Measurements from ENCODE around the gene PLG.
A peak's percentile ranks its signal among the peaks of the same experiment; 100 is the strongest.

The PLG gene

GRCh38 chr6:160714731-160715316 is 12.8 kb downstream of the PLG start:
- DNase-seq (ENCODE audit: low read depth) = peak; percentile 8
- TF ChIP-seq CTCF (IDR thresholded peaks at IDR 0.05; ENCODE audit: control insufficient read depth, insufficient read depth, low read depth, low read length, missing control alignments) = no peak
- no peak overlapping the region for H3K4me3 ChIP-seq (ENCODE audit: control insufficient read depth, low read depth, low read length)

DNA sequence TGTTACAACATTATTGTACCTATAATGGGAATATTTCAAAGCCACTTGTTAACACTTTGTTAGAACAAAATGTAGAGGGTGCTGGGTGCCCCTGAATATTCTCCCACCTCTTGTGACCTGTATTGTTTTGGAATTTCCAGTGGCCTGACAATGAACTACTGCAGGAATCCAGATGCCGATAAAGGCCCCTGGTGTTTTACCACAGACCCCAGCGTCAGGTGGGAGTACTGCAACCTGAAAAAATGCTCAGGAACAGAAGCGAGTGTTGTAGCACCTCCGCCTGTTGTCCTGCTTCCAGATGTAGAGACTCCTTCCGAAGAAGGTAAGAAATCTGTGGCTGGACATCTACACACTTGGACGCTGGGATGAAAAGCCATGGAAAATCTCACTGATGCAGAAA is 28.9 kb downstream of the PLG start:
- TF ChIP-seq CTCF (IDR thresholded peaks at IDR 0.05; ENCODE audit: control insufficient read depth, insufficient read depth, low read depth, low read length, missing control alignments) = peak; percentile 2
- no peak for DNase-seq (ENCODE audit: low read depth)
- H3K4me3 ChIP-seq (ENCODE audit: control insufficient read depth, low read depth, low read length) = no peak overlapping the region

DNA sequence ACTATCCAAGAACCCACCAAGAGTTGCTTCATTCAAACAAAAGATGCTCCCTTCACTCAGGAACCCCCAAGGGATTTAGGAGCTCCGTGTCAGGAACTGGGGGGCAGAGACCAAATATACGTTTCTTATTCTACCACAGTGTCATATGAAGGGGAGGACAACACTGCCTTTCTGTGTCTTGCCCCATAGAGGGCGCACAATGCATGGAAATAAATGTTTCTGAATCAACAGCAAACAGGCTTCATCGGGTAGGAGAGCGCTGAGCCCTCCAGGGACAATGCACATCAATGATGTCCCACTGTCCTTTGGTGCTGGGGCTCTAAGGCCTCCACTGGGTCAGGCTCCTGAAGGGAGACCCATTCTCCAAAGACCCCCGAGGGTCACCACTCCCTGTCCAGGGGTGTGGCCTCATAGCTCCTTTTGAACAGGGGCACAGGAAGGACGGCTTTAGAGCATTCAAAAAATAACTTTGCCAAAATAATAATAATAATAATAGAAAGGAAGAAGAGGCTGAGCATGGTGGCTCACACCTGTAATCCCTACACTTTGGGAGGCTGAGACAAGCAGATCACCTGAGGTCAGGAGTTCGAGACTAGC is 31.1 kb downstream of the PLG start:
- peak; percentile 23 for DNase-seq (ENCODE audit: low read depth)
- no peak overlapping the region for H3K4me3 ChIP-seq (ENCODE audit: control insufficient read depth, low read depth, low read length)

DNA sequence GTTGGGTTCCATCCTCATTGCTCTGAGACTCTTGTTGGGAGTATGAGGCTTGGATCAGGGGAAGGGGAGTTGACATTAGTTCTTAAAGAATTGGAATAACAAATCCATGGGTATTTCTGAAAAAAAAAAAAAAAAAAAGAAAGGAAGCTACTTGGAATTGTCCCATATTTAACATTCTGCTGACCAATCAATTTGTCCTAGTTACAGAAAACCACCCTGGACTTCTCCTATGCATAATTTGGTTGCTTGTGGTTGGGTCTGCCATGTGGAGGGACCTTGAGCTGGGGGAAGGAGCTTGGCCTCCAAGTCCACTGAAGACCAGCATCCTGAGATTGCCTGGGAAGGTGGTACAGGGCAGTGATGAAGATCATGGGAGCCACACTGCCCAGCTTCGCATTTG is 32.6 kb downstream of the PLG start:
- DNase-seq (ENCODE audit: low read depth) = no peak
- no peak for TF ChIP-seq CTCF (IDR thresholded peaks at IDR 0.05; ENCODE audit: control insufficient read depth, insufficient read depth, low read depth, low read length, missing control alignments)
- H3K4me3 ChIP-seq (ENCODE audit: control insufficient read depth, low read depth, low read length) = no peak overlapping the region

More for the DNA sequence above, 31.1 kb downstream of the PLG start:
- TF ChIP-seq CTCF (IDR thresholded peaks at IDR 0.05; ENCODE audit: control insufficient read depth, insufficient read depth, low read depth, low read length, missing control alignments) = peak; percentile 78

DNA sequence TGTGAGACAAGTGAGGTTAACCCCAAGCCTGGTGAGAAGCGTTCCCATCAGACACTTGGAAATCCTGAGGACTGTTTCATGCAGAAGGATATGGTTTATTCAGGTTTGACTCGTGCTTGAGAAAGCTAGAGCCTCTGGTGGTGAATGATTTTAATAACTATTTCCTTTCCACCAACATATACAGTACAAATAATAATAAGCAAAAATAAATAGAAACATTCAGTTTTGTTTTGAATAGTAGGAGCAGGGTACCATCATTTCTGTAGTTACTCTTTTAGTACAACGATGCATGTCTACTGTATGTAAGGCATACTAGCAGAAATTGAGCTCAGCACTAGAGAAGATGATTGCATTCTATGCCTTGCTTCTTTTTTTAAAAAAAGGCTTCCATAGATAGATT is 33.5 kb downstream of the PLG start:
- DNase-seq (ENCODE audit: low read depth) = no peak
- no peak for TF ChIP-seq CTCF (IDR thresholded peaks at IDR 0.05; ENCODE audit: control insufficient read depth, insufficient read depth, low read depth, low read length, missing control alignments)

GRCh38 chr6:160737934-160738333 is 35.9 kb downstream of the PLG start:
- no peak overlapping the region for H3K4me3 ChIP-seq (ENCODE audit: control insufficient read depth, low read depth, low read length)
- DNase-seq (ENCODE audit: low read depth) = no peak
- TF ChIP-seq CTCF (IDR thresholded peaks at IDR 0.05; ENCODE audit: control insufficient read depth, insufficient read depth, low read depth, low read length, missing control alignments) = no peak

More for the DNA sequence above, 33.5 kb downstream of the PLG start:
- no peak overlapping the region for H3K4me3 ChIP-seq (ENCODE audit: control insufficient read depth, low read depth, low read length)
